Astrocyte (in vitro differentiated cells and primary cell): ENCODE data around the gene HTRA1. TPM values are rescaled to one million over a fixed set of nuclear protein-coding genes. Genes with fewer than 3 reads are reported as not detected.

Experiments used
- DNase-seq: peaks from one replicate; pipeline ENCODE4 v3.0.0-alpha.2; 2010; ENCODE audit warnings: low read depth
- FAIRE-seq: peaks from 2 replicates; lab custom pipeline; 2011; peaks lifted over from hg19 to GRCh38; lab: Jason Lieb, UNC
- H2AFZ ChIP-seq: 2 replicates; pipeline ENCODE4 v1.6.0; 2012; ENCODE audit warnings: low read depth, low read length, inconsistent platforms
- H3K27ac ChIP-seq: 2 replicates; pipeline ENCODE4 v1.5.1; 2011; ENCODE audit warnings: low read depth, low read length, inconsistent platforms
- H3K27me3 ChIP-seq: 2 replicates; pipeline ENCODE4 v1.6.0; 2011; ENCODE audit warnings: low read length, inconsistent platforms; ENCODE audit not compliant: insufficient read depth
- H3K36me3 ChIP-seq: 2 replicates; pipeline ENCODE4 v1.5.1; 2011; ENCODE audit warnings: low read length, inconsistent platforms; ENCODE audit not compliant: insufficient read depth
- H3K4me1 ChIP-seq: 2 replicates; pipeline ENCODE4 v1.5.1; 2011; ENCODE audit warnings: low read length, inconsistent platforms; ENCODE audit not compliant: insufficient read depth
- H3K4me2 ChIP-seq: 2 replicates; pipeline ENCODE4 v1.6.0; 2012; ENCODE audit warnings: low read length, inconsistent platforms
- H3K4me3 ChIP-seq: 2 replicates; pipeline ENCODE4 v1.5.1; 2011; ENCODE audit warnings: low read depth, mild to moderate bottlenecking, low read length, inconsistent platforms; ENCODE audit not compliant: insufficient read depth
- H3K79me2 ChIP-seq: 2 replicates; pipeline ENCODE4 v1.6.0; 2012; ENCODE audit warnings: mild to moderate bottlenecking, low read length, inconsistent platforms; ENCODE audit not compliant: insufficient read depth
- H3K9ac ChIP-seq: 2 replicates; pipeline ENCODE4 v1.6.0; 2012; ENCODE audit warnings: mild to moderate bottlenecking, low read length, inconsistent platforms
- H3K9me3 ChIP-seq: 2 replicates; pipeline ENCODE4 v1.5.1; 2012; ENCODE audit warnings: low read depth, mild to moderate bottlenecking, low read length, inconsistent platforms; ENCODE audit not compliant: insufficient read depth
- H4K20me1 ChIP-seq: 2 replicates; pipeline ENCODE4 v1.6.0; 2012; ENCODE audit warnings: low read length, inconsistent platforms; ENCODE audit not compliant: insufficient read depth
- H3K27ac Mint-ChIP-seq: one replicate; pipeline ENCODE4 v1.8.0; 2021; ENCODE audit warnings: mild to moderate bottlenecking, mixed read lengths; ENCODE audit not compliant: unreplicated experiment
- H3K27me3 Mint-ChIP-seq: one replicate; pipeline ENCODE4 v1.8.0; 2021; ENCODE audit warnings: low read depth, mixed read lengths; ENCODE audit not compliant: unreplicated experiment
- H3K36me3 Mint-ChIP-seq: one replicate; pipeline ENCODE4 v1.8.0; 2021; ENCODE audit warnings: low read depth, mixed read lengths; ENCODE audit not compliant: unreplicated experiment
- H3K4me1 Mint-ChIP-seq: one replicate; pipeline ENCODE4 v1.8.0; 2021; ENCODE audit warnings: low read depth, mixed read lengths; ENCODE audit not compliant: unreplicated experiment
- H3K4me3 Mint-ChIP-seq: one replicate; pipeline ENCODE4 v1.8.0; 2021; ENCODE audit warnings: mild to moderate bottlenecking, moderate library complexity, mixed read lengths; ENCODE audit not compliant: unreplicated experiment
- H3K9me3 Mint-ChIP-seq: one replicate; pipeline ENCODE4 v1.8.0; 2021; ENCODE audit warnings: mild to moderate bottlenecking, mixed read lengths; ENCODE audit not compliant: unreplicated experiment
- EZH2 ChIP-seq: IDR thresholded peaks from 2 replicates; pipeline ENCODE4 v1.6.1; 2012; ENCODE audit warnings: mild to moderate bottlenecking, low read length, inconsistent platforms; ENCODE audit not compliant: insufficient read depth
- total RNA-seq: library from RNA; stranded (reverse); gene quantifications from 2 replicates; pipeline ENCODE4 v1.2.1, GENCODE V29; 2021
- TF ChIP-seq, protein P1 (sequence below): IDR thresholded peaks from 2 replicates; pipeline ENCODE4 v1.5.1; 2011; ENCODE audit warnings: low read depth, mild to moderate bottlenecking, inconsistent platforms, low read length, moderate library complexity; ENCODE audit not compliant: insufficient read depth

The HTRA1 gene
- total RNA-seq, 1 donor from 2014 or later = 34.9 TPM

DNA sequence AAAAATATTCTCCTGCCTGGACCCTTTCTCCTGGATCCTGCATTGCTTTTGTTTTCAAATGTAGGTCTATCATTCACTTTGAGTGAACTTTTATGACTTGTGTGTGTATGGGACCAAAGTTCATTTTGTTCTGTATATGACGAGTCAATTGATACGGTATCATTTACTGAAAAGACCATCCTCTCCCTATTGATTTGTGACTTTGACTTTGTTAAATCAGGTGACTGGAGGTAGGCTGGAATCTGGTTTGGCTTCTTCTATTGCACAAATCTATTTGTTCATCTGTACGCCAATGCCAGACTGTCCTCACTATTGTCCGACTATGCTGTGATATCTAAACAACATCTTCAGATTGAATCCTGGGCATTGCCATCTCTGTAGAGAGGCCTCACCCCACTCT lies 12.2 kb upstream of the HTRA1 start:
- Histone ChIP-seq H2AFZ (no peak overlapping the region), H3K9me3 (no peaks in the 10 kb centered on the region), H3K36me3 (no peaks in the 10 kb centered on the region), H3K4me1 (no peaks in the 10 kb centered on the region), H3K4me2 (no peak overlapping the region), H3K4me3 (no peak overlapping the region), H4K20me1 (no peaks in the 10 kb centered on the region), H3K79me2 (no peaks in the 10 kb centered on the region), H3K9ac (no peak overlapping the region), H3K27me3 (no peaks in the 10 kb centered on the region), H3K27ac (no peak overlapping the region)
- Mint-ChIP-seq H3K4me1 (peaks cover 20% of the 10 kb centered on the region), H3K27ac (no peak overlapping the region), H3K4me3 (no peak overlapping the region), H3K27me3 (no peaks in the 10 kb centered on the region), H3K9me3 (peaks cover 2% of the 10 kb centered on the region), H3K36me3 (no peaks in the 10 kb centered on the region)
- no peak for FAIRE-seq
- no peak for DNase-seq
- no peak for TF ChIP-seq EZH2
- TF ChIP-seq, protein P1, sequence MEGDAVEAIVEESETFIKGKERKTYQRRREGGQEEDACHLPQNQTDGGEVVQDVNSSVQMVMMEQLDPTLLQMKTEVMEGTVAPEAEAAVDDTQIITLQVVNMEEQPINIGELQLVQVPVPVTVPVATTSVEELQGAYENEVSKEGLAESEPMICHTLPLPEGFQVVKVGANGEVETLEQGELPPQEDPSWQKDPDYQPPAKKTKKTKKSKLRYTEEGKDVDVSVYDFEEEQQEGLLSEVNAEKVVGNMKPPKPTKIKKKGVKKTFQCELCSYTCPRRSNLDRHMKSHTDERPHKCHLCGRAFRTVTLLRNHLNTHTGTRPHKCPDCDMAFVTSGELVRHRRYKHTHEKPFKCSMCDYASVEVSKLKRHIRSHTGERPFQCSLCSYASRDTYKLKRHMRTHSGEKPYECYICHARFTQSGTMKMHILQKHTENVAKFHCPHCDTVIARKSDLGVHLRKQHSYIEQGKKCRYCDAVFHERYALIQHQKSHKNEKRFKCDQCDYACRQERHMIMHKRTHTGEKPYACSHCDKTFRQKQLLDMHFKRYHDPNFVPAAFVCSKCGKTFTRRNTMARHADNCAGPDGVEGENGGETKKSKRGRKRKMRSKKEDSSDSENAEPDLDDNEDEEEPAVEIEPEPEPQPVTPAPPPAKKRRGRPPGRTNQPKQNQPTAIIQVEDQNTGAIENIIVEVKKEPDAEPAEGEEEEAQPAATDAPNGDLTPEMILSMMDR = no peak

DNA sequence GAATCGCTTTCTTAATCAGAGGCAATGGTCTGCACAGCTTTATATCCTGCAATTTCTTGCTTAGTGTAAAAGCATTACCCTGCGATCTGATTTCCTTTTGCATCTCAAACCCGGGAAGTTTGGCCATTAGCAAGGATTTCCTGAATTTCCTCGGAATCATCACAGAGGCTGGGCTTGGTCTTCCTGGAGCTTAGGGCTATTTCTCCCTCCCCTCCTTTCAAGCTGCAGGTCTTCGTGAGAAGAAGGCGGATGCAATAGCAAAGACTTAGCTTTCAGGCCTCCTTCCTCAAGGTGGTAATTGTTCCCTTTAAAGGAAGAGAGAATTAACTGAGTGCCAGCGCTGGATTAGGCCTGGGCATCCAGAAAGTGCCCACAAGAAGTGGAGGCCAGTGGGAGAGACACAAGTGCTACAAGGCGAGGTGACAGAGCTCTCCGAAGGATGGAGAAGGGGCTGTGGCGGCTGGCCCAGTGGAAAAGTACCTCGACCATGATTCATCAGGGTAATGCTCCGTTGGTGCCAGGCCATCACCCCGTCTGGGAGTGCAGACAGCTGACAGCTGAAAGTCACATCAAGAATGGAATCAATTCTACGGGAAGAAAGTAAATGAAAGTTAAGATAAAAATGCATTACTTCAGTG lies 10.9 kb upstream of the HTRA1 start:
- TF ChIP-seq EZH2 = no peak
- TF ChIP-seq, protein P1 = no peak
- Histone ChIP-seq H3K9ac (no peak overlapping the region), H3K4me2 (no peak overlapping the region), H4K20me1 (no peaks in the 10 kb centered on the region), H2AFZ (peak overlapping the region; percentile 32), H3K79me2 (no peaks in the 10 kb centered on the region), H3K27me3 (no peaks in the 10 kb centered on the region), H3K4me1 (no peaks in the 10 kb centered on the region), H3K36me3 (no peaks in the 10 kb centered on the region), H3K27ac (no peak overlapping the region), H3K9me3 (no peaks in the 10 kb centered on the region), H3K4me3 (no peak overlapping the region)
- FAIRE-seq (no peak), DNase-seq (no peak)
- Mint-ChIP-seq H3K4me1 (peaks cover 17% of the 10 kb centered on the region), H3K27ac (no peak overlapping the region), H3K36me3 (no peaks in the 10 kb centered on the region), H3K4me3 (no peak overlapping the region), H3K9me3 (no peaks in the 10 kb centered on the region), H3K27me3 (peaks cover 5% of the 10 kb centered on the region)

DNA sequence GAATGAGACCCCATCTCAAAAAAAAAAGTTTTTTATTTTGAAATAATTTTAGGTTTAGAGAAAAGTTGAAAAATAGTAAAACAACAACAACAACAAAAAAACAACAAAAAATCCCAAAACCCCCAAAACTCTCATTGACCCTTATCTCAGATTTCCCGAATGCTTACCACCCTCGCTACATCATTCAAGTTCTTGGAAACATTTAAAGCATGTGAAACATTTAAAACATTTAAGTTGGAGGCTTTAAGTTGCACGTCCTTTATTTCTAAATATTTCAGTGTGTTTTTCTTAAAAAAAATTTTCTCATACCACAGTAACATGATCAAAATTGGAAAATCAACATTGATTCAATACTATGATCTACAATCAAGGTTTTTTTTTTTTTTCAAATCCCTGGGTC lies 7.3 kb upstream of the HTRA1 start:
- no peak overlapping the region for H3K4me2 ChIP-seq
- no peak overlapping the region for H3K27ac Mint-ChIP-seq
- peaks cover 22% of the 10 kb centered on the region for H3K27me3 Mint-ChIP-seq
- H3K4me1 ChIP-seq = no peaks in the 10 kb centered on the region
- H3K9ac ChIP-seq = no peak overlapping the region
- DNase-seq (no peak), FAIRE-seq (no peak)
- H2AFZ ChIP-seq = no peak overlapping the region
- H3K4me3 ChIP-seq = no peak overlapping the region
- H3K36me3 ChIP-seq = no peaks in the 10 kb centered on the region
- H3K4me1 Mint-ChIP-seq = peaks cover 13% of the 10 kb centered on the region
- TF ChIP-seq, protein P1 = no peak
- TF ChIP-seq EZH2 = no peak
- no peaks in the 10 kb centered on the region for H3K36me3 Mint-ChIP-seq
- no peak overlapping the region for H3K27ac ChIP-seq
- no peaks in the 10 kb centered on the region for H3K9me3 ChIP-seq
- no peaks in the 10 kb centered on the region for H4K20me1 ChIP-seq
- H3K4me3 Mint-ChIP-seq = no peak overlapping the region
- H3K79me2 ChIP-seq = no peaks in the 10 kb centered on the region
- no peaks in the 10 kb centered on the region for H3K9me3 Mint-ChIP-seq
- H3K27me3 ChIP-seq = no peaks in the 10 kb centered on the region
